Naive thymus-derived CD8-positive, alpha-beta T cell (primary cell): Measurements from ENCODE around the gene LITAFD. TPM values are rescaled to one million over a fixed set of nuclear protein-coding genes. Genes with fewer than 3 reads are reported as not detected.
"Not testable (repeated sequence)": the region's sequence is repeated elsewhere in the genome, so short reads cannot be mapped to it uniquely, and the experiment has no call there.

Source experiments
- ATAC-seq, 2 donors: fragments of 150-1000 bp; cut with Tn5 transposase in 1 of 2; sonication (Bioruptor Pico), chemical (Tn5 transposase) in 1 of 2; 1 replicate in 1 of 2; 2 replicates in 1 of 2; pipeline ENCODE4 v1.10.0; 2021; ENCODE audit warnings: mild to moderate bottlenecking in 2 of 2, moderate library complexity in 2 of 2
- POLR2A ChIA-PET: fragments of 350-600 bp; sonication (Branson Sonifier 250); formaldehyde crosslinking; loops from one replicate; lab custom pipeline; 2021; ENCODE audit warnings: antibody characterized with exemption; lab: Charles Lee
- DNase-seq, 10 donors: peaks; one replicate each; pipeline versions ENCODE4 v3.0.0 to v3.0.0-alpha.2; 2020 to 2022
- H3K27ac Mint-ChIP-seq, 10 donors: one replicate each; pipeline ENCODE4 v1.8.0; 2020 to 2022; ENCODE audit warnings: mild to moderate bottlenecking in 10 of 10, mixed read lengths in 10 of 10, moderate library complexity in 4 of 10, inconsistent platforms in 1 of 10
- H3K27me3 Mint-ChIP-seq, 5 donors: one replicate each; pipeline ENCODE4 v1.8.0; 2021 to 2022; ENCODE audit warnings: mixed read lengths in 5 of 5
- H3K36me3 Mint-ChIP-seq, 3 donors: one replicate each; pipeline ENCODE4 v1.8.0; 2020 to 2022; ENCODE audit warnings: mixed read lengths in 3 of 3, mild to moderate bottlenecking in 2 of 3, inconsistent platforms in 1 of 3
- H3K4me1 Mint-ChIP-seq, 4 donors: one replicate each; pipeline ENCODE4 v1.8.0; 2021 to 2022; ENCODE audit warnings: mixed read lengths in 4 of 4
- H3K4me3 Mint-ChIP-seq, 10 donors: one replicate each; pipeline ENCODE4 v1.8.0; 2020 to 2022; ENCODE audit warnings: mild to moderate bottlenecking in 10 of 10, mixed read lengths in 10 of 10, moderate library complexity in 6 of 10, inconsistent platforms in 1 of 10
- H3K9me3 Mint-ChIP-seq, 9 donors: one replicate each; pipeline ENCODE4 v1.8.0; 2020 to 2022; ENCODE audit warnings: mixed read lengths in 9 of 9, mild to moderate bottlenecking in 3 of 9, inconsistent platforms in 1 of 9, moderate library complexity in 1 of 9
- polyA plus RNA-seq, 3 donors: library from polyadenylated mRNA; unstranded; fragments of 300-500 nt; fragmentation: Illumina TruSeq; gene quantifications; one replicate each; pipeline ENCODE4 v1.2.3, GENCODE V29; 2021
- total RNA-seq, 8 experiments: library from RNA in 2 of 8; stranded (reverse) in 2 of 8; gene quantifications; one replicate each; pipeline ENCODE4 v1.2.3 and lab custom pipeline; 2021 to 2026

LITAFD gene
- total and polyA plus RNA-seq, 5 experiments from 2014 or later, result not detected

GRCh38 chr16:8867932-8868415, 14.2 kb upstream of the LITAFD start:
- DNase-seq, result peak in 8 of 10 donors; percentile 42 to 85 (median 66)
- ATAC-seq, result peak in 1 of 2 donors; percentile 52
- H3K4me1 Mint-ChIP-seq, result peaks cover 32 to 62% (median 60%) of the 10 kb centered on the region in 4 donors

GRCh38 chr16:8868416-8869211, 13.5 kb upstream of the LITAFD start, which contains the start of gene CARHSP1:
TSS of gene CARHSP1 (minus strand) at chr16:8869006. CDS start at chr16:8859328, 9,678 bp downstream.
- Mint-ChIP-seq H3K36me3 (no peaks in the 10 kb centered on the region), H3K9me3 (no peaks in the 10 kb centered on the region), H3K27me3 (no peaks in the 10 kb centered on the region), H3K4me3 (peak within 1 kb of the TSS; percentile 89 to 99 (median 95)), H3K4me1 (peaks cover 31 to 63% (median 60%) of the 10 kb centered on the region in 4 donors), H3K27ac (peak within 1 kb of the TSS; percentile 87 to 95 (median 93))
- ATAC-seq (peak; percentile 67 to 71), DNase-seq (peak; percentile 65 to 84 (median 77))
- POLR2A ChIA-PET, result interaction anchor here (0.7 to 3.3 kb wide), 16 partner anchors 10 to 244 kb away, joined by 3 to 33 read pairs (median 6); partner anchors contain the start of genes ABAT, HAPSTR1, PMM2 and TMEM186

More at GRCh38 chr16:8867932-8868415, 14.2 kb upstream of the LITAFD start:
- Mint-ChIP-seq H3K27me3 (no peaks in the 10 kb centered on the region), H3K36me3 (no peaks in the 10 kb centered on the region), H3K27ac (peak overlapping the region; percentile 87 to 95 (median 92)), H3K4me3 (peak overlapping the region; percentile 89 to 99 (median 95)), H3K9me3 (no peaks in the 10 kb centered on the region)
- POLR2A ChIA-PET, result interaction anchor here (1.1 to 3.3 kb wide), 14 partner anchors 10 to 243 kb away, joined by 3 to 33 read pairs (median 6); partner anchors contain the start of genes ABAT, HAPSTR1, PMM2 and TMEM186

GRCh38 chr16:8869212-8869987, 12.8 kb upstream of the LITAFD start:
- POLR2A ChIA-PET, result interaction anchor here (0.7 to 3.3 kb wide), 17 partner anchors 9 to 245 kb away, joined by 3 to 33 read pairs (median 6); partner anchors contain the start of genes ABAT, HAPSTR1, PMM2 and TMEM186
- H3K4me1 Mint-ChIP-seq, result peaks cover 26 to 61% (median 58%) of the 10 kb centered on the region in 4 donors
- H3K27me3 Mint-ChIP-seq, result no peaks in the 10 kb centered on the region
- H3K27ac Mint-ChIP-seq, result peak overlapping the region; percentile 66 to 94 (median 88)
- peak overlapping the region; percentile 84 to 95 (median 92) for H3K4me3 Mint-ChIP-seq
- DNase-seq (peak in 4 of 10 donors; percentile 56 to 66 (median 60)), ATAC-seq (peak in 1 of 2 donors; percentile 62)
- H3K36me3 Mint-ChIP-seq, result no peaks in the 10 kb centered on the region
- no peaks in the 10 kb centered on the region for H3K9me3 Mint-ChIP-seq

- H3K36me3 Mint-ChIP-seq, H3K27me3 Mint-ChIP-seq, H3K27ac Mint-ChIP-seq, DNase-seq, H3K9me3 Mint-ChIP-seq, ATAC-seq: not testable (repeated sequence)
- H3K4me3 Mint-ChIP-seq, result peak overlapping the region in 8 of 10 donors; percentile 18 to 95 (median 90)
- POLR2A ChIA-PET, result interaction anchor here (1.2 to 3.3 kb wide), 4 partner anchors 10 to 221 kb away, joined by 3 to 29 read pairs (median 6); partner anchors contain the start of genes HAPSTR1, PMM2 and TMEM186
- peaks cover 26 to 62% (median 58%) of the 10 kb centered on the region in 4 donors for H3K4me1 Mint-ChIP-seq
These were observed 12.2 kb upstream of the LITAFD start for GRCh38 chr16:8869988-8870241.

GRCh38 chr16:8872071-8872470, 10.1 kb upstream of the LITAFD start:
- POLR2A ChIA-PET, result no interaction called here
- no peaks in the 10 kb centered on the region for H3K9me3 Mint-ChIP-seq
- peaks cover 14 to 52% (median 39%) of the 10 kb centered on the region in 4 donors for H3K4me1 Mint-ChIP-seq
- H3K4me3 Mint-ChIP-seq, result no peak overlapping the region
- no peak for ATAC-seq
- H3K27me3 Mint-ChIP-seq, result no peaks in the 10 kb centered on the region
- no peak overlapping the region for H3K27ac Mint-ChIP-seq
- no peak for DNase-seq
- H3K36me3 Mint-ChIP-seq, result no peaks in the 10 kb centered on the region

GRCh38 chr16:8872967-8873865, 8.9 kb upstream of the LITAFD start:
- Mint-ChIP-seq H3K9me3 (no peaks in the 10 kb centered on the region), H3K27ac (peak overlapping the region in 4 of 10 donors; percentile 2 to 64 (median 40)), H3K36me3 (no peaks in the 10 kb centered on the region), H3K4me1 (peaks cover 9 to 52% (median 32%) of the 10 kb centered on the region in 4 donors), H3K27me3 (no peaks in the 10 kb centered on the region), H3K4me3 (peak overlapping the region in 1 of 10 donors; percentile 23)
- DNase-seq (no peak), ATAC-seq (no peak)
- POLR2A ChIA-PET, result interaction anchor here (1.1 kb wide), 1 partner anchor 56 kb away, joined by 3 read pairs; no protein-coding TSS in a partner anchor

GRCh38 chr16:8873866-8874195, 8.3 kb upstream of the LITAFD start:
- not testable (repeated sequence) for ATAC-seq, H3K9me3 Mint-ChIP-seq, H3K27me3 Mint-ChIP-seq, H3K36me3 Mint-ChIP-seq, DNase-seq
- Mint-ChIP-seq H3K4me1 (peaks cover 9 to 52% (median 35%) of the 10 kb centered on the region in 4 donors), H3K4me3 (peak overlapping the region in 1 of 10 donors; percentile 23), H3K27ac (peak overlapping the region in 3 of 10 donors; percentile 2 to 83 (median 64))
- POLR2A ChIA-PET, result interaction anchor here (1.1 kb wide), 1 partner anchor 57 kb away, joined by 3 read pairs; no protein-coding TSS in a partner anchor

GRCh38 chr16:8874388-8874787, 7.8 kb upstream of the LITAFD start:
- no peak for DNase-seq
- Mint-ChIP-seq H3K9me3 (no peaks in the 10 kb centered on the region), H3K27ac (peak overlapping the region; percentile 41 to 84 (median 75)), H3K4me3 (peak overlapping the region in 5 of 10 donors; percentile 18 to 48 (median 43)), H3K36me3 (no peaks in the 10 kb centered on the region), H3K27me3 (no peaks in the 10 kb centered on the region), H3K4me1 (peaks cover 8 to 48% (median 31%) of the 10 kb centered on the region in 4 donors)
- peak; percentile 9 to 15 for ATAC-seq
- POLR2A ChIA-PET, result no interaction called here

- not testable (repeated sequence) for H3K27me3 Mint-ChIP-seq, H3K36me3 Mint-ChIP-seq, DNase-seq, ATAC-seq, H3K9me3 Mint-ChIP-seq
- Mint-ChIP-seq H3K4me3 (peak overlapping the region in 2 of 10 donors; percentile 11 to 45), H3K4me1 (peaks cover 10 to 46% (median 28%) of the 10 kb centered on the region in 4 donors), H3K27ac (peak overlapping the region in 1 of 10 donors; percentile 6)
- POLR2A ChIA-PET, result interaction anchor here (0.6 kb wide), 1 partner anchor 86 kb away, joined by 4 read pairs; no protein-coding TSS in a partner anchor
These were observed 6.8 kb upstream of the LITAFD start for GRCh38 chr16:8875317-8875716.

GRCh38 chr16:8877894-8878522, 4.1 kb upstream of the LITAFD start:
- Mint-ChIP-seq H3K9me3 (no peaks in the 10 kb centered on the region), H3K4me1 (peaks cover 9 to 37% (median 19%) of the 10 kb centered on the region in 4 donors)
- POLR2A ChIA-PET, result interaction anchor here (0.6 to 1.6 kb wide), 3 partner anchors 10 to 60 kb away, joined by 3 to 9 read pairs (median 3); partner anchors contain the start of gene CARHSP1

GRCh38 chr16:8878523-8878911, 3.6 kb upstream of the LITAFD start:
- H3K27ac Mint-ChIP-seq, result peak overlapping the region in 3 of 10 donors; percentile 13 to 29 (median 18)
- H3K9me3 Mint-ChIP-seq, result no peaks in the 10 kb centered on the region
- POLR2A ChIA-PET, result interaction anchor here (0.6 to 1.6 kb wide), 4 partner anchors 10 to 278 kb away, joined by 3 to 9 read pairs (median 3); partner anchors contain the start of gene CARHSP1
- ATAC-seq, result no peak
- H3K4me1 Mint-ChIP-seq, result peaks cover 9 to 34% (median 19%) of the 10 kb centered on the region in 4 donors
- no peak overlapping the region for H3K4me3 Mint-ChIP-seq
- H3K36me3 Mint-ChIP-seq, result no peaks in the 10 kb centered on the region
- peaks cover 0 to 7% (median 0%) of the 10 kb centered on the region in 5 donors for H3K27me3 Mint-ChIP-seq
- no peak for DNase-seq

More at GRCh38 chr16:8877894-8878522, 4.1 kb upstream of the LITAFD start:
- H3K27me3 Mint-ChIP-seq, result peaks cover 0 to 2% (median 0%) of the 10 kb centered on the region in 5 donors
- ATAC-seq, result peak; percentile 43 to 63
- no peak overlapping the region for H3K4me3 Mint-ChIP-seq
- no peaks in the 10 kb centered on the region for H3K36me3 Mint-ChIP-seq
- H3K27ac Mint-ChIP-seq, result peak overlapping the region in 1 of 10 donors; percentile 25
- no peak for DNase-seq
